ENCODE data around the gene AMBP. TPM values are rescaled to one million over a fixed set of nuclear protein-coding genes. Genes with fewer than 3 reads are reported as not detected.

AMBP gene
- total and polyA plus RNA-seq, 2 of the 13 experiments (the other 11 are each of a cell fraction or from before 2014, with no cell fraction given): 1,510 to 2,580 TPM

DNA sequence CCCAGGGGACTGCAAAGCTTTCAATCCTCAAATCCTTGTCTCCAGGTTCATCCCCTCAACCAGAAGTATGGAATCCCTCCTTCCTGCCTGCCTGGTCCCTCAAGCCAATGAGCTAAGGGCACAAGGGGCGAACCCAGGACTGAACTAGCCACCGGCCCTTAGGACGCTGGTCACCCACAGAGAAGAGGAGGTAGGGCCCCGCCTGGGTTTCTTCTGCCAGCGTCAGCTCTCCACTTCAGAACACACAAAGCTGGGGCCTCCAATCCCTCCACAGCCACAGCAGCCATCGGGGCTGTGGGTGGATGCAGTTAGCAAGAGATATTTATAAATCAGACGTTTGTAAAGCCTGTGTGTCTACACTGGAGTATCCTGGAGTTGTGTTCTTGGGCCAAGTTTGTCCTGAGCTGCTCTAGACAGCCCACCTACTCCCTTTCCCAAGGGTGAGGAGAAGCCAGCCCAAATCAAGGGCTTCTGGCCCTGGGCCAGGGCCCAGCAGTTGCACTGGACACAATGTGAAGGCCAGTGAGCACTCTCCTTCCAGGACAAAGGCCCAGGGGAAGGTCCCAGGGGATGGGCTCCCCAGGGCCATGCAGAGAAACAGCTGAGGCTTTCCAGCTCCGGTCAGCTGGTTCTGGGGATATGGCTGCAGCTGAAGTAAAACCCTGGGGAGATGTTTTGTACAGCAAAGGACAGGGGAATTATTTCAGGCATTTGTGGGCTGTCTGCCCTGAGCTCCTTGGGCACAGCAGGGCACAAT, 18.9 kb downstream of the AMBP start (continued):
- peak; percentile 54; the same call in 1 of the 2 replicates for TF ChIP-seq IRX3 (CRISPR knock-in tag; IDR thresholded peaks at IDR 0.05; ENCODE audit: borderline replicate concordance, low read depth)
- TF ChIP-seq ZFYVE20 (CRISPR knock-in tag; IDR thresholded peaks at IDR 0.05; ENCODE audit: borderline replicate concordance, low read depth): 0 out of 2 replicates have a peak, but pooled peaks have one; percentile 29
- TF ChIP-seq FOXK2 (IDR thresholded peaks at IDR 0.05): no peak
- no peak for TF ChIP-seq ZNF784 (CRISPR knock-in tag; IDR thresholded peaks at IDR 0.05; ENCODE audit: borderline replicate concordance)
- TF ChIP-seq ZGPAT (CRISPR knock-in tag; IDR thresholded peaks at IDR 0.05): no peak; the same call in 1 of the 2 replicates
- no peak for TF ChIP-seq FOXP1 (IDR thresholded peaks at IDR 0.05)
- no peak for TF ChIP-seq FOXP1 (CRISPR knock-in tag; IDR thresholded peaks at IDR 0.05)
- TF ChIP-seq WIZ (CRISPR knock-in tag; IDR thresholded peaks at IDR 0.05): no peak
- TF ChIP-seq JUND (CRISPR knock-in tag; IDR thresholded peaks at IDR 0.05): no peak
- TF ChIP-seq ATAD3A (CRISPR knock-in tag; IDR thresholded peaks at IDR 0.05): no peak
- TF ChIP-seq ZNF616 (CRISPR knock-in tag; IDR thresholded peaks at IDR 0.05; ENCODE audit: low read depth): no peak
- peak; percentile 25 for TF ChIP-seq HNF1B (CRISPR knock-in tag; IDR thresholded peaks at IDR 0.05)
- TF ChIP-seq ZNF251 (CRISPR knock-in tag; IDR thresholded peaks at IDR 0.05): no peak
- TF ChIP-seq KDM4B (CRISPR knock-in tag; IDR thresholded peaks at IDR 0.05): no peak
- no peak for TF ChIP-seq NKX3-1 (CRISPR knock-in tag; IDR thresholded peaks at IDR 0.05)
- peak; percentile 32 for TF ChIP-seq ZEB1 (IDR thresholded peaks at IDR 0.05; ENCODE audit: insufficient replicate concordance, low read depth)
- no peak for TF ChIP-seq CREB1 (IDR thresholded peaks at IDR 0.05)
- no peak for TF ChIP-seq CREB1 (CRISPR knock-in tag; IDR thresholded peaks at IDR 0.05)
- TF ChIP-seq ZNF33A (CRISPR knock-in tag; IDR thresholded peaks at IDR 0.05; ENCODE audit: borderline replicate concordance): peak; percentile 95; the same call in 1 of the 2 replicates
- TF ChIP-seq, protein P1, sequence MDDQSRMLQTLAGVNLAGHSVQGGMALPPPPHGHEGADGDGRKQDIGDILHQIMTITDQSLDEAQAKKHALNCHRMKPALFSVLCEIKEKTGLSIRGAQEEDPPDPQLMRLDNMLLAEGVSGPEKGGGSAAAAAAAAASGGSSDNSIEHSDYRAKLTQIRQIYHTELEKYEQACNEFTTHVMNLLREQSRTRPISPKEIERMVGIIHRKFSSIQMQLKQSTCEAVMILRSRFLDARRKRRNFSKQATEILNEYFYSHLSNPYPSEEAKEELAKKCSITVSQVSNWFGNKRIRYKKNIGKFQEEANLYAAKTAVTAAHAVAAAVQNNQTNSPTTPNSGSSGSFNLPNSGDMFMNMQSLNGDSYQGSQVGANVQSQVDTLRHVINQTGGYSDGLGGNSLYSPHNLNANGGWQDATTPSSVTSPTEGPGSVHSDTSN (CRISPR knock-in tag; IDR thresholded peaks at IDR 0.05; ENCODE audit: borderline replicate concordance): no peak
- TF ChIP-seq DMAP1 (CRISPR knock-in tag; IDR thresholded peaks at IDR 0.05): no peak
- no peak for TF ChIP-seq ZNF777 (CRISPR knock-in tag; IDR thresholded peaks at IDR 0.05)
- TF ChIP-seq PRPF4 (IDR thresholded peaks at IDR 0.05; ENCODE audit: low read depth, low read length, poor library complexity, severe bottlenecking): no peak
- TF ChIP-seq SMARCE1 (IDR thresholded peaks at IDR 0.05; ENCODE audit: borderline replicate concordance): no peak
- no peak for TF ChIP-seq RFX3 (CRISPR knock-in tag; IDR thresholded peaks at IDR 0.05)
- TF ChIP-seq ZSCAN5A (CRISPR knock-in tag; IDR thresholded peaks at IDR 0.05; ENCODE audit: borderline replicate concordance): no peak; the same call in 1 of the 2 replicates
- no peak for TF ChIP-seq HHEX (CRISPR knock-in tag; IDR thresholded peaks at IDR 0.05)
